ENCODE measurements around the gene SLC16A11. TPM values are rescaled to one million over a fixed set of nuclear protein-coding genes. Genes with fewer than 3 reads are reported as not detected.

The SLC16A11 gene
- total and polyA plus RNA-seq, 8 donors, result 0.68 to 3.7 (median 2.3) TPM; not detected in 5

- intact Hi-C loops (cut with DNase I; ENCODE audit: low total_unique reads), result no loop called here
- peak in 1 of 2 donors; percentile 73 for DNase-seq
- WGBS, 5 donors, result 14 to 24% (median 17%) methylated on average over 33 to 56 of the region's 56 CpGs
Measured at GRCh38 chr17:7014995-7015958, 28.6 kb downstream of the SLC16A11 start.

GRCh38 chr17:7014261-7014994 lies 29.5 kb downstream of the SLC16A11 start:
- DNase-seq, result peak; percentile 99
- Histone ChIP-seq H3K9me3 (no peaks in the 10 kb centered on the region), H3K27me3 (no peaks in the 10 kb centered on the region), H3K4me3 (peak overlapping the region; percentile 79 to 95 (median 88)), H3K27ac (peak overlapping the region; percentile 97 to 99 (median 98)), H3K4me1 (peaks cover 48 to 84% (median 67%) of the 10 kb centered on the region in 4 donors), H3K36me3 (peaks cover 4 to 23% (median 20%) of the 10 kb centered on the region in 4 donors)
- intact Hi-C loops (cut with DNase I; ENCODE audit: low total_unique reads), result no loop called here
- 0 to 1% (median 1%) methylated on average over 37 to 75 of the region's 75 CpGs for WGBS, 5 donors
- TF ChIP-seq POLR2A (IDR thresholded peaks at IDR 0.05) (peak in 2 of 4 donors; percentile 26 to 75), CTCF (IDR thresholded peaks at IDR 0.05) (peak in 5 of 7 experiments; percentile 46 to 97 (median 82)), POLR2AphosphoS5 (IDR thresholded peaks at IDR 0.05) (peak; percentile 88 to 99 (median 97)), EP300 (IDR thresholded peaks at IDR 0.05) (no peak)

More at GRCh38 chr17:7014995-7015958, 28.6 kb downstream of the SLC16A11 start:
- TF ChIP-seq POLR2A (IDR thresholded peaks at IDR 0.05) (peak in 1 of 4 donors; percentile 28), CTCF (IDR thresholded peaks at IDR 0.05) (no peak), EP300 (IDR thresholded peaks at IDR 0.05) (no peak), POLR2AphosphoS5 (IDR thresholded peaks at IDR 0.05) (peak in 1 of 3 donors; percentile 11)
- no peaks in the 10 kb centered on the region for H3K27me3 ChIP-seq
- H3K9me3 ChIP-seq, result no peaks in the 10 kb centered on the region
- peaks cover 4 to 15% (median 14%) of the 10 kb centered on the region in 4 donors for H3K36me3 ChIP-seq
- H3K27ac ChIP-seq, result peak overlapping the region; percentile 97 to 99 (median 98)
- peaks cover 45 to 84% (median 67%) of the 10 kb centered on the region in 4 donors for H3K4me1 ChIP-seq
- peak overlapping the region; percentile 79 to 95 (median 88) for H3K4me3 ChIP-seq

GRCh38 chr17:7011942-7012254 lies 32.0 kb downstream of the SLC16A11 start:
- Histone ChIP-seq H3K36me3 (peaks cover 1 to 39% (median 33%) of the 10 kb centered on the region in 4 donors), H3K9me3 (no peaks in the 10 kb centered on the region), H3K4me1 (peaks cover 36 to 83% (median 62%) of the 10 kb centered on the region in 4 donors), H3K27me3 (no peaks in the 10 kb centered on the region), H3K4me3 (peak overlapping the region; percentile 79 to 95 (median 88)), H3K27ac (peak overlapping the region; percentile 97 to 99 (median 98))
- WGBS, 5 donors, result 0 to 1% (median 1%) methylated on average over 6 of the region's 6 CpGs
- intact Hi-C loops (cut with DNase I; ENCODE audit: low total_unique reads), result no loop called here
- TF ChIP-seq EP300 (IDR thresholded peaks at IDR 0.05), result no peak
- no peak for TF ChIP-seq POLR2AphosphoS5 (IDR thresholded peaks at IDR 0.05)
- TF ChIP-seq CTCF (IDR thresholded peaks at IDR 0.05), result no peak
- TF ChIP-seq POLR2A (IDR thresholded peaks at IDR 0.05), result no peak
- DNase-seq, result no peak

GRCh38 chr17:7011415-7011814 lies 32.5 kb downstream of the SLC16A11 start:
- Histone ChIP-seq H3K4me3 (peak overlapping the region; percentile 79 to 95 (median 88)), H3K36me3 (peaks cover 5 to 39% (median 33%) of the 10 kb centered on the region in 4 donors), H3K27me3 (no peaks in the 10 kb centered on the region), H3K4me1 (peaks cover 31 to 78% (median 60%) of the 10 kb centered on the region in 4 donors), H3K27ac (peak overlapping the region in 4 of 5 donors; percentile 97 to 99 (median 98)), H3K9me3 (no peaks in the 10 kb centered on the region)
- WGBS, 5 donors, result 22 to 47% (median 38%) methylated on average over 14 of the region's 14 CpGs
- no peak for DNase-seq
- intact Hi-C loops (cut with DNase I; ENCODE audit: low total_unique reads), result no loop called here
- no peak for TF ChIP-seq CTCF (IDR thresholded peaks at IDR 0.05)
- no peak for TF ChIP-seq POLR2AphosphoS5 (IDR thresholded peaks at IDR 0.05)
- TF ChIP-seq EP300 (IDR thresholded peaks at IDR 0.05), result no peak
- no peak for TF ChIP-seq POLR2A (IDR thresholded peaks at IDR 0.05)

Measured in stomach (tissue), 9 donors.